ENCODE measurements around the gene CAT.

Gene CAT

DNA sequence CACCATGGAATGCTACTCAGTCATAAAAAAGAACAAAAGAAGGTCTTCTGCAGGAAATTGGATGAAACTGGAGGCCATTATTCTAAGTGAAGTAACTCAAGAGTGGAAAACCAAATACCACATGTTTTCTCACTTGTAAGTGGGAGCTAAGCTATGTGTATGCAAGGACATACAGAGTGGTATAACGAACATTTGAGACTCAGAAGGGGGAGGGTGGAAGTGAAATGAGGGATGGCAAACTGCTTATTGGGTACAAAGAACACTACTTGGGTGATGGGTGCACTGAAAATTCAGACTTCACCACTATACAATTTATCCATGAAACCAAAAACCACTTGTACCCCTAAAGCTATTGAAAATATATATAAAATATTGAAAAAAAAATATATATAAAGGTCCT, 13.4 kb upstream of the CAT start:
- no peak for DNase-seq (ENCODE audit: low read depth, low spot score)

DNA sequence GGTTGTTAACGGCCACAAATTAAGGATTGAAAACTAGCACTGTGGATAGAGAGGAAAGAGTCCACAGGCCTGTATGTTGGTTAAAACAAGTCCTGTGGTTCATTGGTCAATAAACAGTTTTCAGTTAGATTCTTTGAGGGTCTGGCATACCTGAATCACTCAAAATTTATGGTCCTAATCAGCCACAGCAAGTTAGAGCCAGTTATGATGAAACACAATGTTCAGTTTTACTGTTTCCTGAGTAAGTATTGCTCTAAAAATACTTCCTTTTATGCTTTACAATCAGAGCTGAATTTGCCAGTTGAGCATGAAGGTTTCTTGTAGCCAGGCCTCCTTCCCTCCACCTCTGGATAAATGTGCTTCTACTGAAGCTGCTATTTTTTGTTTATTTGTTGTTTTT, 12.9 kb upstream of the CAT start:
- DNase-seq (ENCODE audit: low read depth, low spot score), result no peak

DNA sequence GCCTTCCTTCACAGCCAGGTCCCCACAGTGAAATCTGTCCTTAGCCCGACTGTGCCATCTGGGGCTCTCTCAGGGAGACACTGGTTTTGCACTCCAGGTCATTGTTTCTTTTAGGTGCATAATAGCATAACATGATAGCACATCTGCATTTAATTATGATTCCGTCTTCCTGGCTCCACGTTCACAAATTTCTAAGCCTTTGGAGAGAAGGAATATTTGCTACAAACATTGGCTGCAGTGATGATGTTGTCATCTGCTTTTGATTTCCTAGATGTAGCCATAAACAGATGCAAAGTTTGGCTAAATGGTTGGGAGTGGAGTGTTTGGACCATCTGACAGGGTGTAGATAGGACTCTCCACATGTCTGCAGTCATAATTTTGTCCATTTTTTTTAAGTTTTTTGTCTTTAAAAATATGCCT, 12.0 kb upstream of the CAT start:
- no peak for DNase-seq (ENCODE audit: low read depth, low spot score)

DNA sequence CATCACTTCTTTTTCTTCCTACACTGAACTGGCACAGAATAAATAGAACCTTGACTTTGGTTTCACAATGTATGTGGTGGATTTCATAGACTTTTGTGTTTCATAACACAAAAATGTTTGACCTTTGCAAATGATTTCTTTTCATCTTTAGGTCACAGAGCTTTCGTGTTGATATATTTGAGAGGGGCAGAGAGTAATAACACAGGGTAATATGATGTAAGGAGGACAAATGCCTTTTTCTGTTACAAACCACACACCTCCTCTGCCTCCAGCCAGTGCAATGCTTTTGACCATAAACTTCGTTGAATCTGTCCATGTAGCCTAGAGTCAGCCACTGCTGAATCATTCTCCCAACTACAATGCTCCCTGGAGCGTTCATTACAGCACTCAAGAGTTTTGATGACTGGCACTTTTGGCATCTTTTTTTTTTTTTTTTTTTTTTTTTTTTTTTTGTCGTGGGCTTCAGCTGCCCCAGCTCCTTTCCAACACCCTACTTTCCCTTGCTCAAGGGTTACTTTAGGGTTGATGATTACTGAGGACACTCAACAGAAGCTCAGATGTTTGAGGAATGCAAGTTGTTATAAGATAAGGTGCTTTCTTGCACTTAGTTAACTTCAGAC, 11.4 kb upstream of the CAT start:
- DNase-seq (ENCODE audit: low read depth, low spot score), result no peak

DNA sequence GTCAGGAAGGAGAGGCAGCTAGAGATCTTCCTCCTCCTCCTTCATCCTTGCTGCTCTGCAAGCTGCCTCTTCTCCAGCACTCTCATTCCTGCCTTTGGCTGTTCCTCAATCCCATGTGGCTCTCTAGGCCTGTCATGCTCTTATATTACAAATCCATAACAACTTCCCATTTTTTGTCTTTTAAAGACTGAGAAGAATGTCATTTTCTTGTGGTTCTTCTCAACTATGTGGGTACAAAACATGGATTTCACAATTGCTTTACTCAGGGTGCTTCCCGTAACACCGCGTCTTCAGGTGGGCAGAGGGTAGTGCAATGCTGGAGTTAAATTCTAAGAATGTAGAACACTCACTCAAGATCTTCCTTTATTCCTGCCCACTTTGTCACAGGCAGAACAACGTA, 6.8 kb upstream of the CAT start:
- DNase-seq (ENCODE audit: low read depth, low spot score), result no peak

DNA sequence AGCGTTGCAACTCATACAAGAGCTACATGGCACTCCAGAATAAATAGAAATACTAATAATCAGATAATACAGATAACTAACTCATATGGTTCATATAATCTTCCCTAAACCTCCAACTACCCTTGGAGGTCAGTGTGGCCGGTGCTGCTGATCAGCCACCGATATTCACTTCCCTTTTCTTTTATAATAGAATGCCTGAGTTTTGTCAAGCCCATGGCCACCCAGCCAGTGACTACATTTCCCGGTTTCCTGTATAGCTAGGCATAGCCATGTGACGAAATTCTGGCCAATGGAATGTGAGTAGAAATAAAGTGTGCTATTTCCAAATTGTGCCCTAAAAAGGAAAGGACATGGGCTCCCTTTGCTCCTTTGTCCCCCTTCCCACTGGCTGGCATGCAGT, 5.9 kb upstream of the CAT start:
- DNase-seq (ENCODE audit: low read depth, low spot score), result no peak

DNA sequence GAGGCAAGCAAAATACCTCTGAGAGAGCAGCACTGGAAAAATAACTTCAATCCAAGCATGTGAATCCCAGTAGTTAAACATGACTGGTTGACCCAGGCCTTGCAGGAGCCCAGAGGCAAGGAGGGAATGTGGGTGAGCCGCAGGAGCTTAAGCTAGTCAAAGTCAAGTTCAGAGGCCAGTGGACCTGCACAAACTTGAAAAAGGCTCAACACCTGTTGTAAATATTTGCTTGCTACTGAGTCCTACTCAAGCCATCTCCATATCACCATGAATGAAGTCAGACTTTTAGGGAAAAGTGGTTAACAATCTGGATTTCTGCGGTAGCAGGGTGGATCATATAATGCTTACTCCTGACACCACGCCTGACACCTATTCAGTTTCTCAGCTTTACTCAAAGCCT, 4.8 kb upstream of the CAT start:
- DNase-seq (ENCODE audit: low read depth, low spot score), result no peak

DNA sequence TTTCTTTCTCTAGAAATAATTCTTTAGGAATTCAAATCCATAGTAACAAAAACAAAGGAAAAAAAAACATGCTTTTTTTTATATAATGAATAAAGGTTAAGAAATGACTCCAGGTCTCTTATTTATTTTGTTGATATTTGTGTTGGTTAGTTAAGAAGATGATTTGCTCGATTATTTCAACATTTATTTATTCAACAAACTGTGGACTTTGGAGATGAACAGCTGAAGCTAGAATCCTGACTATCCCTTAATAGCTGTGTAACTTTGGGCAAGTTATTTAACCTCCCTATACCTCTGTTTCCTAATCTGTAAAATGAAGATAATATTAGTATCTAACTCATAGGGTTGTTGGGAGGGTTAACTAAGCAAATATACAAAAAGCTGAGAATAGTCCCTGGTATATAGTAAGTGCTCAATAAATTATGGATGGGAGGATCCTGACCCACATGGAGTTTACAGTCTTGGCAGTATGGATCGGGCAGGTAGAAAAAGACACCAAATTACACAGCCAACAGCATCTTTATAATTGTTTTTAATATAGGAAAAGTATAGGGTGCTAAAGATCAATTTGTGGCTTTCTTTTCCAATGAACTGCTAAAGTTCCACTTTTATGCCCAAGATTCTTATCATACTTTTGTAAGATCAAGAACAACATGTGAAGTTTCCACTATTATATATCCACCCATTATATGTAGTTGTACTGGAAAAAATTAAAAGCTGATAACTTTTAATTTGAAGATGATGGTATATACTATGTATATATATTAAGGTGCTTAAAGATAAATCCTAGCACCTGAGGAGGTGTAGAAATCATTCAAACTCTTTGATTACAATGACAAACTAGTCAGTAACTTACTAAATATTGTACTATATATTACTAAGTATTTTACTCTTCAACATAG, 1.3 kb upstream of the CAT start:
- no peak for DNase-seq (ENCODE audit: low read depth, low spot score)

DNA sequence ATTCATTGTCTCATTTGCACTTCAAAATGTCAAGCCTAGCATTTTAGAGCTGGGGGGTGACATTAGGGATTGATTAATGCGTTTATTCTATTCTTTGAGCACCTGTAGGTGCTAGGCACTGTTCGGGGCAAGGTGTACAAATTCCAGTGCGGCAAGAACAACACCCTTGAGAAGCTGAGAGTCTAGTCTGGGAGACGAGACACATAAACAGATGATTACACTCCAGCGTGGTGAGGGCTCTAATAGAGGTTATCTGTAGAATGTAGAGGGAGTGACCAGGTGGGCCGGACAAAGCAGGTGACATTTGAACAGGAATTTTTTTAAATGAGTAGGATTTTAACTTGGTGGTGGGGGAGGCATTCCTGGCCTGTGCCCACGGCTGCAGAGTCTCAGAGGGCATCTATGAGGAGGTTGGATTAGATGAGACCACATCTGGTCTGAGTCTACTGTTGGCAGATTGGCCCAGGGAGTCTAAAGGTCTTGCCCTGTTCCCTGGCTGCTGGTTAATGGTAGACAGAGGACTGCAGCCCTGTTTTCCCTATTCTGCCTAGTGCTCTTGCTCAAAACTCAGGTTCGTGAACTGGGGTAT, 970 bp downstream of the CAT start:
- no peak for DNase-seq (ENCODE audit: low read depth, low spot score)

DNA sequence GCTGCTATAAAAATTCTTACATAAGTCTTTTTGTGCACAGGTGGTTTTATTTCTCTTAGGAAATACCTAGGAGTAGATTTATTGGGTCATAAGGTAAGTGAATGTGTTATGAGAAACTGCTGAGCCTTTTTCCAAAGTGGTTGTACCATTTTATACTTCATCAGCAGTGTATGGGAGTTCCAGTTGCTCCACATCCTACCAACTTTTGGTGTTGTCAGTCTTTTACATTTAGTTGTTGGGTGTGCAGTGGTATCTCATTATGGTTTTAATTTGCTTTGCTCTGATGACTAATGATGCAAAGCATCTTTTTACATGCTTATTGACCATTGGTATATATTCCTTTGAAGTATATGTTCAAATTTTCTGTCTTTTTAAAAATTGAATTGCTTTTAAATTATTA, 3.1 kb downstream of the CAT start:
- DNase-seq (ENCODE audit: low read depth, low spot score), result no peak

DNA sequence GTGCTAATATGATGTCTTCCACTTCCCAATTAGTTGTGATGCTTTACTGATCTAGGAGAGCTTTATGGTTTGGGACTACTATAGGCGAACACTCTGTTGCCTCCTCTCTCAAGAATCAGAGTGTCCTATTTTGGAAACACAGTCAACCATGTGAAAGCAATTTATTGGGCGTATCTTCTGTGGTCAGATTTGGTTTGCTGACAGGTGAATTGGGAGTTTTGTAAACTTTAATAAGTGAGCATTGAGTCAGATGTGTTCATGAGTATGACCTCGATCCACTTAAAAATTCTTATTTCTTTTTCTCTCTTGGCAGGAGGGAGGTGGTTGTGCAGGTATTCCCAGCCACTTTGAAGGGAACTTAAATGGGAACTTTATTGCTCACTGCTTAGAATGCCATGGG, 4.4 kb downstream of the CAT start:
- no peak for DNase-seq (ENCODE audit: low read depth, low spot score)

DNA sequence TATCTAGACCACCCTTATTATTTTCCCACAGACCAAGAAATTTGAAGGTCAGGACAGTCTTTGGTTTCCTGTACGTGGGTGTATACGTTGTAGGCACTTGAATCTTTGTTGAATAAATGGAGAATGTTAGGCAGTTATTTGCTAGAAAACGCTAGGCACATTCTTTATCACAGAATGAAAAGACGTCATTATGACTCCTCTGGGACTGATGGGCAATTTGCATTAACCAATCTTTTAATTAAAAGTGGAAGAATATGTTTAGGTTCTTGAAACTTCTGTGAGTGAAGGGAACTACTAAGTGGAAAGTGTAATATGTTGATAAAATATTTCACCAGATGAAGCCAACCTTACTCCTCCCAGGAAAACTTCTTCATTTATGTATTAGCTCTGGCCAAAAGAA, 5.7 kb downstream of the CAT start:
- no peak for DNase-seq (ENCODE audit: low read depth, low spot score)

DNA sequence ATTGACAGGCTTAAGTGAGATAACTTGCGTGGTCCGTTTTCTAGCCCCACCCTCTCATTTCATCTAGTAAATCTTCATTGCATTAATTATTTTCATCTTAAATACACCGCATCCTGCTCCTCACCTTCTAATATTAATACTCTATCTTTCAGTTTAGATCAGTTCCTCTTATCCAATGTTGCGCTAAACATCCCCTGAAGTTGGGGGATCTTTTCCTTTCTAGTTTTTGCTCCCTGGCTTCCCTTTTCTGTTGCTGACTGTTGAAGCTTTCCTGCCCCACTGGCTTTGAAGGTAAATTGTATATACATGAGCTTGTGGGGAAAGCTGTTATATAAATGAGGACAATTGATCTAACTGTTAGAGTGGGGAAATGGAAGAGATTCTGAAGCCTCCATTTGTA, 7.2 kb downstream of the CAT start:
- no peak for DNase-seq (ENCODE audit: low read depth, low spot score)

DNA sequence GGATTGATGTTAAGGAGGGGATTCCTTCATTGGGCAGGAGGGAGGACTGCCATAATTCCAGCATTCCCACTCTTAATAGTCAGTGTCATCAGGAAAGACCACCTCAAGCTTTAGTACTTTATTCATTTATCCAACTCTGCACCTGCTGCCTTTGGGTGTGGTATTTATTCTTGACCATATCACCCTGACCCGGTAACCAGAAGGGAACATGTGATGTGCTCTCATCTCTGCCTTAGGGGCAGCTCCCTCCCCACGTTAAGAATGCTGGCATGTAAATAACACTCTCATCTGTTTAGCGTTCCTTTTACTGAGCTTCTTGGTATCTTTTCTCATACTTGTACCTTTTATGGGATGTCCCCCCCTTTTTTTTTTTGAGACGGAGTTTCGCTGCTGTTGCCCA, 7.7 kb downstream of the CAT start:
- no peak for DNase-seq (ENCODE audit: low read depth, low spot score)

DNA sequence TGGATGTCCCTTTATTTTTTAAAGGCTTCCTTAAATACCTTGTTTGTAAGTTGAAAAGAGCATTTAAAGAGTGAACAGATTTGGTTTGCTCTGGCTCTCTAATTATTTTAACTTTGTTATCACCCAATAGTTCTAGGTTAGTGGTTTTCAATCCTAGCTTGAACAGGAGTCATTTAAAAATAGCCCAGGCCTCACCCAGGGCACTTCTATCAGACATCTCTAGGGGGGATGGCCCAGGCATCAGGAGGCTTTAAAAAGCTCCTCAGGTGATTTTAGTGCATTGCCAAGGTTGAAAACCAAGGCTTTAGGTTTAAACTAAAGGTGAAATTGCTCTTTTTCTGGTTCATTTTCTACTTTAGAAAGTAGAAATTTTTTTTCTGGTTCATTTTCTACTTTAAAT, 8.3 kb downstream of the CAT start:
- DNase-seq (ENCODE audit: low read depth, low spot score), result no peak

DNA sequence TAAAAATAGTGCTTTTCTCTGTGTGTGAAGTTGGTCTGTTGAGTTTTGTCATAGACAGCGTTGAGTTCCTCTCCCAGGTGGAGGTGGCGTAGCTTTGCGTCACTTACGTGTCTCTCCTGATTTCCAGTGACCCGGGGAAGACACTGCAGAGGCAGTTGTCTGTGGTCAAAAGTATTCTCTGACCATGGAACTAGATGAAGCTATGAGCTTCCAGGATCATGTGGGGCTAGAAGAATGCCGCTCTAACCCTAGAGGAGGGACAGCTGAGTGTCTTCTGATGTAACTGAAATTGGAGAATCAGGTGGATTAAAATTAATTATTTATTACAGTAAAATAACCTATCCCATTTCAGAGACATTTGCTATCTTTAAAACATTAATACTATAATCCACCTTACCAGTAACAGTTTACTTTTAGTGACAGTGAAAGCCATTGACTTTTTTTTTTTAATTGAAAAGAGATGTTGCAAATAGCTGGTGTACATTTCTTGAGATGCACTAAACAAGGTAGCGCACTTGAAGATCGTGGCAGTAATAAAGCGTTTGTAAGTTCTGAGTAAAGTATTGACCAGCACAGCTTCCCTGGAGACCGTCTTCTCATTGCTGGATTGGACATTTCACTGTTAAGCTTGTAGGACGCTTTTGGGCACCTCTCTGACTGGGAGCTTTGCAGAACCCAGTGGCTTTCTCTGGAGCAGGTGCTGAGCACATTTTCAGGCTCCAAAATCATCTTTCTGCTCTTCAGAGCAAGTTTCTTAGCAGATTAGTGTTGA, 9.7 kb downstream of the CAT start:
- no peak for DNase-seq (ENCODE audit: low read depth, low spot score)

DNA sequence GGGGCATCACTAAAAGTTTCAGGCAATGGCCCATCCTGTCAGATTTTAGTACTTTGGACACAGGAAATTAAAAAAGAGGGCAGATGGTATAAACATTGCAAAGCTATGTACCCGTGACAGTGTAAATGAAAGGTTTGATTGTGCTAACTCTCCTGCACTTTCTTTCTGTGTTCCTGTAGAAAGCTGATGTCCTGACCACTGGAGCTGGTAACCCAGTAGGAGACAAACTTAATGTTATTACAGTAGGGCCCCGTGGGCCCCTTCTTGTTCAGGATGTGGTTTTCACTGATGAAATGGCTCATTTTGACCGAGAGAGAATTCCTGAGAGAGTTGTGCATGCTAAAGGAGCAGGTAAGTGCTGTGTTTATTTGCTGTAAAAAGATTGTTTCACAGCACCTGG, 10.3 kb downstream of the CAT start:
- peak; percentile 32 for DNase-seq (ENCODE audit: low read depth, low spot score)

DNA sequence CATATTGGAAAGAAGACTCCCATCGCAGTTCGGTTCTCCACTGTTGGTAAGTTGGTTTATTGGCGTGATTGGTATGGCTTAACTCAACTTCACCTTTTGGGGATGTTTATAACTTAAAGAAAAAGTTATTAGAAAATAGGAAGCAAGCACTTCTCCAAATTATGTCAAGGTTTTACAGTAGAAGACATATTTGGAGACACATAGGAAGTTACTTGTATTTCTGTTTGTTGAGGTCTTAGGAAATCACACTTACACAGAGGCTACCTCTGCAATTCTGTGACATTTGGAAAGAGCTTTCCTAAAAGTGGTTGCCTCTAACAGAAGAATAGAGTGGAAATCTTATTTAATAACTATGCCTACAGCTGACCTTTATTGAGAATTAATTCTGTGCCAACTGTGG, 12.3 kb downstream of the CAT start:
- no peak for DNase-seq (ENCODE audit: low read depth, low spot score)

DNA sequence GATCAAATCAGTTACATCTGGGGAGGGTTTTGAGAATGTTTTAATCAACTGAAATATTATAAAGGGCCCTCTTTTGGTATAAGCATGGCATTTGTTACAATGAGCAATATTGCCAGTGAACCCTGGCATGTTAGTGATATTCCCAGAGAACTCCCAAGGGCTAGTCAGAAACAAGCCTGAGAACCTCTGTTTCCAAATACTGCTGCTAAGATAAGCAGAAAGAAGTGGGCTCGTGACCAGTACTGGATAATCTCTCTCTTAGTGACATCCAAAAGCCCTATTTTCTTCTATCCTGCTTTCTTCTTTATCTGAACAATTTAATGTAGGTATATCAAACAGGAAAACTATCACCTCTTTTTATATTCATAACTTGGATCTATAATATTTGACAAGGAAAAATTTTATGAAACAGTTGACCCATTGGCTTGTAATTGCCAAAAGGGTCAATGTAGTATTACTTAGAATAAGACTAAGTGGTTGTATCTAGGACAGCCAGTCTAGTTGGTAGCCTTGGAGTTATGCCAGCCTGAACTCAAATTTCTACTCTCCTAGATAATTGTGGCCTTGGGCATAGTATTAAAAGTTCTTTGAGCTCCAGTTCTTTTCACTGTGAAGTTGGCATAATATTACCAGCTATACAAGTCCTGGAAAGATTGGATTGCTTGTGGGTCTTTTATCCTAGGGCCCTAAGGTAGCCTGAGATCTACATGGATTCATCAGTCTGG, 15.7 kb downstream of the CAT start:
- DNase-seq (ENCODE audit: low read depth, low spot score), result no peak

DNA sequence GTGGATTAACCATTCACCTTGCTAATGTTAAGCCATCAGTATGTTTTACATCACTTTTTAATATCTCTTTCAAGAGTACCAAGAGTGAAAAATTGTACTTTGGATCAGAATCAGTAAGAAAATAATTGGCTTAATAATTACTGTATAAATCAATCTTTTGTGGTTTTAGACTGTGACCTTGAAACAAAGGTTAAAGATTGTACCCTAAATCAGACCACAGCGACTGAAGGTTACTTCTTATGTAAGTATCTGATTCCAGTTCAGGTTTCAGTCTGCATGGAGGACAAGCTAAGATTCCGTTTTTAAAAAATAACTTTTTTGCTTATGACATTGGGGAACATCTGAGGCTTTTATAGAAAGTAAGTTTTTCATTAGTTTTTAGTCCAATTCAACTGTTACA, 18.9 kb downstream of the CAT start:
- DNase-seq (ENCODE audit: low read depth, low spot score), result no peak

DNA sequence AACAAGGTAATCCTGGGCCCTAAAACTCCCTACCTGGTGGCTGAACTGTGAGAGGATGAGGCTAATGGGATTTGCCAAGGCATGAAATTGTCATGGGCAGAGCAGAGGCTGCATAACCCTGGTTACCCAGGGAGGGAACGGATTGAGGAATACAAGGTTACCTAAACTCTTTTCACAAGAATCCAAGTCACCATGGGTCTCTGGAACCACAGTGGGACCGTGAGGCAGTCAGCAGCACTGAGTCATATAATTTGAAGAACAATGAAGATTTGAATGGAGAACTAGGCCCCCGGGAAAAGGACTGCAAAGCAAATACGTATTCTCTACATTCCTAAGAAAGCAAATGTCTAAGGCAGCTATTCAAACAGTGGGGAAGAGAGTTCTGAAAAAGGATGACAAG, 19.8 kb downstream of the CAT start:
- no peak for DNase-seq (ENCODE audit: low read depth, low spot score)
